H9 (cell line): Measurements from ENCODE around the gene ATF7IP2. TPM values are rescaled to one million over a fixed set of nuclear protein-coding genes. Genes with fewer than 3 reads are reported as not detected.
"Not testable (repeated sequence)": the region's sequence is repeated elsewhere in the genome, so short reads cannot be mapped to it uniquely, and the experiment has no call there.

Source experiments
- DNase-seq: peaks from one replicate; pipeline ENCODE4 v3.0.0-alpha.2; 2017
- H2AFZ ChIP-seq: one replicate; pipeline ENCODE4 v1.6.1; 2013; ENCODE audit warnings: mild to moderate bottlenecking, low read length, control low read depth, moderate library complexity
- H2AK5ac ChIP-seq: 2 replicates; pipeline ENCODE4 v1.6.1; 2013; ENCODE audit warnings: low read length, control low read depth, mixed read lengths; ENCODE audit not compliant: insufficient read length
- H2BK120ac ChIP-seq: one replicate; pipeline ENCODE4 v1.6.1; 2013; ENCODE audit warnings: low read depth, mild to moderate bottlenecking, low read length, control low read depth, inconsistent platforms; ENCODE audit not compliant: poor library complexity, severe bottlenecking
- H2BK12ac ChIP-seq: 2 replicates; pipeline ENCODE4 v1.6.1; 2013; ENCODE audit warnings: low read length, control low read depth, mixed read lengths, low read depth; ENCODE audit not compliant: insufficient read length
- H2BK15ac ChIP-seq: 2 replicates; pipeline ENCODE4 v1.6.1; 2013; ENCODE audit warnings: low read depth, low read length, control low read depth
- H2BK20ac ChIP-seq: one replicate; pipeline ENCODE4 v1.6.1; 2013; ENCODE audit warnings: low read depth, mild to moderate bottlenecking, low read length, control low read depth, inconsistent platforms; ENCODE audit not compliant: poor library complexity, severe bottlenecking
- H2BK5ac ChIP-seq: 2 replicates; pipeline ENCODE4 v1.6.1; 2013; ENCODE audit warnings: low read length, control low read depth, mixed read lengths; ENCODE audit not compliant: insufficient read length
- H3K14ac ChIP-seq: 2 replicates; pipeline ENCODE4 v1.6.1; 2013; ENCODE audit warnings: low read length, control low read depth; ENCODE audit not compliant: insufficient read depth
- H3K18ac ChIP-seq: 2 replicates; pipeline ENCODE4 v1.6.1; 2013; ENCODE audit warnings: low read depth, mild to moderate bottlenecking, mixed read lengths, low read length, control low read depth; ENCODE audit not compliant: insufficient read length
- H3K23ac ChIP-seq: 2 replicates; pipeline ENCODE4 v1.6.1; 2013; ENCODE audit warnings: low read length, control low read depth, mixed read lengths, low read depth; ENCODE audit not compliant: insufficient read length
- H3K23me2 ChIP-seq: 2 replicates; pipeline ENCODE4 v1.6.1; 2013; ENCODE audit warnings: low read depth, mild to moderate bottlenecking, mixed read lengths, low read length, control low read depth; ENCODE audit not compliant: insufficient read length, poor library complexity, severe bottlenecking
- H3K27ac ChIP-seq: 2 replicates; pipeline ENCODE4 v1.5.1; 2013; ENCODE audit warnings: low read length, control low read depth, mixed read lengths, low read depth; ENCODE audit not compliant: insufficient read length
- H3K27me3 ChIP-seq: 2 replicates; pipeline ENCODE4 v1.6.1; 2013; ENCODE audit warnings: low read length, control low read depth, inconsistent platforms; ENCODE audit not compliant: insufficient read depth
- H3K4ac ChIP-seq: 2 replicates; pipeline ENCODE4 v1.6.1; 2013; ENCODE audit warnings: low read depth, mild to moderate bottlenecking, control low read depth, inconsistent platforms, low read length, moderate library complexity
- H3K4me1 ChIP-seq: 2 replicates; pipeline ENCODE4 v1.6.1; 2013; ENCODE audit warnings: low read length, control low read depth, inconsistent platforms; ENCODE audit not compliant: insufficient read depth
- H3K4me2 ChIP-seq: 2 replicates; pipeline ENCODE4 v1.6.1; 2013; ENCODE audit warnings: low read length, control low read depth, mixed read lengths; ENCODE audit not compliant: insufficient read length, insufficient read depth
- H3K56ac ChIP-seq: 2 replicates; pipeline ENCODE4 v1.6.1; 2013; ENCODE audit warnings: low read depth, mild to moderate bottlenecking, mixed read lengths, low read length, control low read depth; ENCODE audit not compliant: insufficient read length
- H3K79me1 ChIP-seq: 2 replicates; pipeline ENCODE4 v1.6.1; 2013; ENCODE audit warnings: low read depth, mild to moderate bottlenecking, moderate library complexity, low read length, control low read depth, inconsistent platforms; ENCODE audit not compliant: insufficient read depth, poor library complexity, severe bottlenecking
- H3K79me2 ChIP-seq: 2 replicates; pipeline ENCODE4 v1.6.1; 2013; ENCODE audit warnings: low read length, control low read depth, inconsistent platforms; ENCODE audit not compliant: insufficient read depth
- H3K9ac ChIP-seq: 2 replicates; pipeline ENCODE4 v1.6.1; 2013; ENCODE audit warnings: low read length, control low read depth, mixed read lengths; ENCODE audit not compliant: insufficient read length; ENCODE audit errors: extremely low read depth
- H3K9me3 ChIP-seq: one replicate; pipeline ENCODE4 v1.6.1; 2013; ENCODE audit warnings: low read depth, low read length, inconsistent platforms; ENCODE audit not compliant: control insufficient read depth
- H3T11ph ChIP-seq: one replicate; pipeline ENCODE4 v1.6.1; 2013; ENCODE audit warnings: mild to moderate bottlenecking, low read length, control low read depth, inconsistent platforms
- H4K20me1 ChIP-seq: one replicate; pipeline ENCODE4 v1.6.1; 2013; ENCODE audit not compliant: control insufficient read depth, insufficient read length, insufficient read depth
- H4K5ac ChIP-seq: 2 replicates; pipeline ENCODE4 v1.6.1; 2013; ENCODE audit warnings: low read depth, mild to moderate bottlenecking, mixed read lengths, low read length, control low read depth; ENCODE audit not compliant: insufficient read length
- H4K8ac ChIP-seq: replicated peaks from 2 replicates; pipeline ENCODE4 v1.6.1; 2013; ENCODE audit warnings: low read length, control low read depth, mixed read lengths, low read depth; ENCODE audit not compliant: insufficient read length
- H4K91ac ChIP-seq: 2 replicates; pipeline ENCODE4 v1.6.1; 2013; ENCODE audit warnings: low read depth, mild to moderate bottlenecking, moderate library complexity, mixed read lengths, low read length, control low read depth; ENCODE audit not compliant: insufficient read length
- H3K27ac Mint-ChIP-seq, 3 experiments: 2 replicates in 2 of 3; 3 replicates in 1 of 3; pipeline ENCODE4 v1.8.0; 2020 to 2021; ENCODE audit warnings: mixed read lengths in 3 of 3, mild to moderate bottlenecking in 1 of 3, moderate library complexity in 1 of 3
- H3K27me3 Mint-ChIP-seq: 2 replicates; pipeline ENCODE4 v1.8.0; 2021; ENCODE audit warnings: low read depth, mild to moderate bottlenecking, moderate library complexity, mixed read lengths
- H3K36me3 Mint-ChIP-seq, 3 experiments: 2 replicates in 2 of 3; 3 replicates in 1 of 3; pipeline ENCODE4 v1.8.0; 2020 to 2021; ENCODE audit warnings: low read depth in 3 of 3, mixed read lengths in 3 of 3; ENCODE audit not compliant: insufficient read depth in 1 of 3
- H3K4me1 Mint-ChIP-seq, 2 experiments: 2 replicates each; pipeline ENCODE4 v1.8.0; 2020; ENCODE audit warnings: mixed read lengths in 2 of 2
- H3K4me3 Mint-ChIP-seq, 2 experiments: 2 replicates in 1 of 2; 3 replicates in 1 of 2; pipeline ENCODE4 v1.8.0; 2020 to 2021; ENCODE audit warnings: mild to moderate bottlenecking in 2 of 2, mixed read lengths in 2 of 2, moderate library complexity in 1 of 2
- H3K9me3 Mint-ChIP-seq, 2 experiments: 2 replicates in 1 of 2; 3 replicates in 1 of 2; pipeline ENCODE4 v1.8.0; 2020; ENCODE audit warnings: mild to moderate bottlenecking in 2 of 2, mixed read lengths in 2 of 2, moderate library complexity in 1 of 2
- WGBS: extraction: QIAGEN DNeasy Blood & Tissue Kit; methylation state at CpG from one replicate; pipeline ENCODE4 v1.1.7; 2013; ENCODE audit warnings: missing lambda C conversion rate, low lambda C conversion rate, mixed read lengths; ENCODE audit not compliant: insufficient read length; ENCODE audit errors: extremely low coverage; 5-methylcytosine and 5-hydroxymethylcytosine counted together
- total RNA-seq: library from RNA; stranded (reverse); gene quantifications from 2 replicates; pipeline ENCODE4 v1.2.1, GENCODE V29; 2021
- TF ChIP-seq, protein P1 (sequence below): fragments of 200-600 bp; sonication (generic); conservative IDR thresholded peaks from 3 replicates; pipeline ENCODE4 v1.8.0; 2021; ENCODE audit warnings: antibody characterized with exemption, mild to moderate bottlenecking

ATF7IP2 gene
- total RNA-seq, 1 experiment from 2014 or later = 21.5 TPM

DNA sequence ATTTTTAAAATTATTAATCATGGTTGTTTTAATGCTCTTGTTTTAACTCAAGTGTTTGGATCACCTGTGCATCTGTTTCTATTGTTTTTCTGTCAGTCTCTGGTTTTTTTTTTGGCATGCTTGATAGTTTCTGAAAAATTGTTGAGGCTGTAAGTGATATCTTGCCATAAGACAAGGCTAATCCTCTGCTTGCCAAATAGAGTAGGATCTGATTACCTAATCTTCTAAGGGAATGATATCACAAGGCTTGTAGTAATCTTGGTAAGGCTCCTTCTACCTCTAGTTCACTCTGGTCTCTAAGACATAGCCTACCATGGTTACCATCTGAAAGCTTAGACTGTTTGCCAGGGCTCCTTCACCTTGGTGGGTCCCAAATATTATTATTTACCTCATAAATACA lies 81.0 kb downstream of the ATF7IP2 start:
- Histone ChIP-seq H3K56ac (no peak overlapping the region), H2BK20ac (no peak overlapping the region), H3T11ph (no peak overlapping the region), H3K4me2 (no peak overlapping the region), H2AK5ac (no peak overlapping the region), H4K8ac (no peak overlapping the region), H3K9ac (no peak overlapping the region), H4K91ac (no peak overlapping the region), H2BK120ac (no peak overlapping the region), H3K14ac (no peak overlapping the region), H3K4me1 (no peaks in the 10 kb centered on the region), H3K27ac (no peak overlapping the region), H3K18ac (no peak overlapping the region), H3K27me3 (no peaks in the 10 kb centered on the region), H3K23me2 (no peaks in the 10 kb centered on the region), H3K79me2 (no peaks in the 10 kb centered on the region), H4K20me1 (no peaks in the 10 kb centered on the region), H2AFZ (no peak overlapping the region), H3K23ac (no peak overlapping the region), H3K79me1 (no peaks in the 10 kb centered on the region), H2BK15ac (no peak overlapping the region), H4K5ac (no peak overlapping the region), H3K9me3 (no peaks in the 10 kb centered on the region), H2BK5ac (no peak overlapping the region), H2BK12ac (no peak overlapping the region), H3K4ac (no peak overlapping the region)
- no peaks in the 10 kb centered on the region for H3K4me1 Mint-ChIP-seq
- no peak overlapping the region for H3K27ac Mint-ChIP-seq
- no peak for DNase-seq
- H3K9me3 Mint-ChIP-seq = no peaks in the 10 kb centered on the region
- TF ChIP-seq, protein P1, sequence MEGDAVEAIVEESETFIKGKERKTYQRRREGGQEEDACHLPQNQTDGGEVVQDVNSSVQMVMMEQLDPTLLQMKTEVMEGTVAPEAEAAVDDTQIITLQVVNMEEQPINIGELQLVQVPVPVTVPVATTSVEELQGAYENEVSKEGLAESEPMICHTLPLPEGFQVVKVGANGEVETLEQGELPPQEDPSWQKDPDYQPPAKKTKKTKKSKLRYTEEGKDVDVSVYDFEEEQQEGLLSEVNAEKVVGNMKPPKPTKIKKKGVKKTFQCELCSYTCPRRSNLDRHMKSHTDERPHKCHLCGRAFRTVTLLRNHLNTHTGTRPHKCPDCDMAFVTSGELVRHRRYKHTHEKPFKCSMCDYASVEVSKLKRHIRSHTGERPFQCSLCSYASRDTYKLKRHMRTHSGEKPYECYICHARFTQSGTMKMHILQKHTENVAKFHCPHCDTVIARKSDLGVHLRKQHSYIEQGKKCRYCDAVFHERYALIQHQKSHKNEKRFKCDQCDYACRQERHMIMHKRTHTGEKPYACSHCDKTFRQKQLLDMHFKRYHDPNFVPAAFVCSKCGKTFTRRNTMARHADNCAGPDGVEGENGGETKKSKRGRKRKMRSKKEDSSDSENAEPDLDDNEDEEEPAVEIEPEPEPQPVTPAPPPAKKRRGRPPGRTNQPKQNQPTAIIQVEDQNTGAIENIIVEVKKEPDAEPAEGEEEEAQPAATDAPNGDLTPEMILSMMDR = no peak
- H3K27me3 Mint-ChIP-seq = no peaks in the 10 kb centered on the region
- no peak overlapping the region for H3K4me3 Mint-ChIP-seq
- peaks cover 0 to 5% (median 2%) of the 10 kb centered on the region in 3 experiments; a peak in 1 of 7 replicates for H3K36me3 Mint-ChIP-seq

DNA sequence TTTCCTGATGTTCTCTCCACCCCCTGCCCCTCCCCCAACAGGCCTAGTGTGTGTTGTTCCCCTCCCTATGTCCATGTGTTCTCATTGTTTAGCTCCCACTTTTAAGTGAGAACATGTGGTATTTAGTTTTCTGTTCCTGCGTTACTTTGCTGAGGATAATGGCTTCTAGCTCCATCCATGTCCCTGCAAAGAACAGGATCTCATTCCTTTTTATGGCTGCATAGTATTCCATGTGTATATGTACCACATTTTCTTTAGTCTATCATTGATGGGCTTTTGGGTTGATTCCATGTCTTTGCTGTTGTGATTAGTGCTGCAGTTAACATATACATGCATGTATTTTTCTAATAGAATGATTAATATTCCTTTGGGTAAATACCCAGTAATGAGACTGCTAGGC lies 90.8 kb downstream of the ATF7IP2 start:
- WGBS = no CpG with 5 or more reads among the region's 1 CpG
- not testable (repeated sequence) for H3K27ac ChIP-seq, H2AFZ ChIP-seq, H3K14ac ChIP-seq, H3K9ac ChIP-seq, H3K27me3 Mint-ChIP-seq, H3K9me3 ChIP-seq, H3K79me1 ChIP-seq, H3K4me2 ChIP-seq, H2BK5ac ChIP-seq, H4K8ac ChIP-seq, H3T11ph ChIP-seq, H3K79me2 ChIP-seq, H3K23ac ChIP-seq, H2AK5ac ChIP-seq, H4K5ac ChIP-seq, H3K23me2 ChIP-seq, H4K20me1 ChIP-seq, H3K4ac ChIP-seq, H3K27ac Mint-ChIP-seq, DNase-seq, H4K91ac ChIP-seq, H3K4me3 Mint-ChIP-seq, H3K18ac ChIP-seq, H2BK12ac ChIP-seq, H2BK120ac ChIP-seq, H3K56ac ChIP-seq, H3K4me1 Mint-ChIP-seq, H2BK20ac ChIP-seq, H2BK15ac ChIP-seq, H3K4me1 ChIP-seq, H3K27me3 ChIP-seq
- peaks cover 8 to 13% of the 10 kb centered on the region in 2 experiments; a peak in 4 of 5 replicates for H3K9me3 Mint-ChIP-seq
- peaks cover 27 to 44% (median 31%) of the 10 kb centered on the region in 3 experiments for H3K36me3 Mint-ChIP-seq
